Caco-2 (cell line): ENCODE measurements around the gene BCL3. TPM values are rescaled to one million over a fixed set of nuclear protein-coding genes. Genes with fewer than 3 reads are reported as not detected.

Experiments used
- BruUV-seq: library from RNA; stranded (reverse); fragments of 400-500 nt; replicated peaks from 2 replicates; lab custom pipeline; 2021; lab: Mats Ljungman, UMichigan
- CTCF ChIA-PET: fragments of 300-600 bp; sonication (Branson Sonifier 250); formaldehyde crosslinking; loops from one replicate; lab custom pipeline; 2022; ENCODE audit warnings: antibody characterized with exemption; lab: Charles Lee
- POLR2A ChIA-PET: fragments of 300-600 bp; sonication (Branson Sonifier 250); formaldehyde crosslinking; loops from one replicate; lab custom pipeline; 2022; ENCODE audit warnings: antibody characterized with exemption; lab: Charles Lee
- DNase-seq, 2 experiments: peaks; one replicate each; pipeline versions ENCODE4 v3.0.0 to v3.0.0-alpha.2; 2020 to 2022
- H3K27me3 ChIP-seq: replicated peaks from 2 replicates; pipeline ENCODE4 v1.6.0; 2011; ENCODE audit warnings: low read length; ENCODE audit not compliant: control insufficient read depth, insufficient read depth
- H3K36me3 ChIP-seq: 2 replicates; pipeline ENCODE4 v1.5.1; 2011; ENCODE audit warnings: low read length; ENCODE audit not compliant: control insufficient read depth, insufficient read depth
- H3K4me1 ChIP-seq: fragments of 250-450 bp; sonication (Bioruptor Pico); 2 replicates; pipeline ENCODE4 v1.5.1; 2020; ENCODE audit warnings: mild to moderate bottlenecking
- H3K4me3 ChIP-seq: 2 replicates; pipeline ENCODE4 v1.5.1; 2011; ENCODE audit warnings: low read depth, mild to moderate bottlenecking, control low read depth, low read length
- H3K9me3 ChIP-seq: fragments of 250-450 bp; sonication (Bioruptor Pico); 2 replicates; pipeline ENCODE4 v1.5.1; 2020; ENCODE audit warnings: mild to moderate bottlenecking, moderate library complexity
- H3K27ac Mint-ChIP-seq: one replicate; pipeline ENCODE4 v1.8.0; 2022; ENCODE audit warnings: mixed read lengths; ENCODE audit not compliant: unreplicated experiment
- H3K27me3 Mint-ChIP-seq: one replicate; pipeline ENCODE4 v1.8.0; 2022; ENCODE audit warnings: mixed read lengths; ENCODE audit not compliant: insufficient read depth, unreplicated experiment
- H3K36me3 Mint-ChIP-seq: one replicate; pipeline ENCODE4 v1.8.0; 2022; ENCODE audit warnings: mild to moderate bottlenecking, mixed read lengths; ENCODE audit not compliant: insufficient read depth, unreplicated experiment
- H3K4me1 Mint-ChIP-seq: one replicate; pipeline ENCODE4 v1.8.0; 2022; ENCODE audit warnings: low read depth, mixed read lengths; ENCODE audit not compliant: unreplicated experiment
- H3K4me3 Mint-ChIP-seq: one replicate; pipeline ENCODE4 v1.8.0; 2022; ENCODE audit warnings: mild to moderate bottlenecking, moderate library complexity, mixed read lengths; ENCODE audit not compliant: unreplicated experiment
- H3K9me3 Mint-ChIP-seq: one replicate; pipeline ENCODE4 v1.8.0; 2022; ENCODE audit warnings: mixed read lengths; ENCODE audit not compliant: unreplicated experiment
- CTCF ChIP-seq, 2 experiments: fragments of 200-600 bp in 1 of 2; IDR thresholded peaks; 1 replicate in 1 of 2; 2 replicates in 1 of 2; pipeline versions ENCODE4 v1.5.1 to v1.8.0; 2011 to 2022; ENCODE audit warnings: antibody characterized with exemption in 1 of 2, control low read depth in 1 of 2, inconsistent platforms in 1 of 2, low read depth in 1 of 2, low read length in 1 of 2, mild to moderate bottlenecking in 1 of 2, moderate library complexity in 1 of 2; ENCODE audit not compliant: insufficient read depth in 1 of 2, severe bottlenecking in 1 of 2, unreplicated experiment in 1 of 2
- intact Hi-C: fragments of 100-400 bp; cut with micrococcal nuclease; formaldehyde crosslinking; loops from one replicate; pipeline ENCODE4 v1.10.0; 2022; ENCODE audit not compliant: unreplicated experiment
- total RNA-seq: library from RNA; stranded (reverse); gene quantifications from 2 replicates; pipeline ENCODE4 v1.2.3, GENCODE V29; 2022

BCL3 gene
- total RNA-seq, 1 experiment from 2014 or later = 15.5 TPM

- Histone ChIP-seq H3K36me3 (no peaks in the 10 kb centered on the region), H3K9me3 (no peaks in the 10 kb centered on the region), H3K4me1 (peaks cover 17% of the 10 kb centered on the region), H3K27me3 (no peaks in the 10 kb centered on the region), H3K4me3 (no peak overlapping the region)
- H3K4me3 Mint-ChIP-seq = no peak overlapping the region
- POLR2A ChIA-PET = interaction anchor here (0.7 kb wide), 1 partner anchor 112 kb away, joined by 4 read pairs; no protein-coding TSS in a partner anchor
- peaks cover 18% of the 10 kb centered on the region for H3K4me1 Mint-ChIP-seq
- BruUV-seq = no TSS peak
- intact Hi-C loops = no loop called here
- H3K27me3 Mint-ChIP-seq = no peaks in the 10 kb centered on the region
- H3K9me3 Mint-ChIP-seq = no peaks in the 10 kb centered on the region
- no peak for TF ChIP-seq CTCF (IDR thresholded peaks at IDR 0.05; ENCODE audit: insufficient read depth in 1 of 2, low read depth in 1 of 2, low read length in 1 of 2, severe bottlenecking in 1 of 2, unreplicated experiment in 1 of 2)
- DNase-seq = no peak
- H3K27ac Mint-ChIP-seq = no peak overlapping the region
- H3K36me3 Mint-ChIP-seq = no peaks in the 10 kb centered on the region
- CTCF ChIA-PET = interaction anchor here (1.9 kb wide), 1 partner anchor 41 kb away, joined by 8 read pairs; no protein-coding TSS in a partner anchor
These were observed 18.9 kb upstream of the BCL3 start for GRCh38 chr19:44729516-44730033.

- BruUV-seq = no TSS peak
- ChIA-PET POLR2A (no interaction called here), CTCF (interaction anchor here (4.2 kb wide), 1 partner anchor 40 kb away, joined by 11 read pairs; no protein-coding TSS in a partner anchor)
- Mint-ChIP-seq H3K9me3 (no peaks in the 10 kb centered on the region), H3K36me3 (no peaks in the 10 kb centered on the region), H3K4me1 (peaks cover 6% of the 10 kb centered on the region), H3K27me3 (no peaks in the 10 kb centered on the region), H3K4me3 (no peak overlapping the region), H3K27ac (no peak overlapping the region)
- no peaks in the 10 kb centered on the region for H3K27me3 ChIP-seq
- H3K9me3 ChIP-seq = no peaks in the 10 kb centered on the region
- intact Hi-C loops = no loop called here
- no peak for TF ChIP-seq CTCF (IDR thresholded peaks at IDR 0.05; ENCODE audit: insufficient read depth in 1 of 2, low read depth in 1 of 2, low read length in 1 of 2, severe bottlenecking in 1 of 2, unreplicated experiment in 1 of 2)
- DNase-seq = no peak
- H3K36me3 ChIP-seq = no peaks in the 10 kb centered on the region
- H3K4me3 ChIP-seq = no peak overlapping the region
- peaks cover 12% of the 10 kb centered on the region for H3K4me1 ChIP-seq
These were observed 17.4 kb upstream of the BCL3 start for GRCh38 chr19:44731081-44731480.

- Histone ChIP-seq H3K27me3 (no peaks in the 10 kb centered on the region), H3K9me3 (no peaks in the 10 kb centered on the region), H3K36me3 (no peaks in the 10 kb centered on the region), H3K4me1 (peaks cover 8% of the 10 kb centered on the region; the same call in 1 of the 2 replicates), H3K4me3 (no peak overlapping the region)
- no TSS peak for BruUV-seq
- no peak for DNase-seq
- POLR2A ChIA-PET = no interaction called here
- Mint-ChIP-seq H3K9me3 (no peaks in the 10 kb centered on the region), H3K27ac (no peak overlapping the region), H3K4me1 (peaks cover under 1% of the 10 kb centered on the region), H3K36me3 (no peaks in the 10 kb centered on the region), H3K27me3 (no peaks in the 10 kb centered on the region), H3K4me3 (no peak overlapping the region)
- TF ChIP-seq CTCF (IDR thresholded peaks at IDR 0.05; ENCODE audit: insufficient read depth in 1 of 2, low read depth in 1 of 2, low read length in 1 of 2, severe bottlenecking in 1 of 2, unreplicated experiment in 1 of 2) = no peak
- CTCF ChIA-PET = interaction anchor here (4.2 kb wide), 1 partner anchor 39 kb away, joined by 11 read pairs; no protein-coding TSS in a partner anchor
- intact Hi-C loops = no loop called here
These were observed 16.9 kb upstream of the BCL3 start for GRCh38 chr19:44731622-44732021.
